D721Med (cell line): Measurements from ENCODE around the gene CHN2.

ENCODE experiments used
- DNase-seq: peaks from one replicate; pipeline ENCODE4 v3.0.0; 2011; ENCODE audit warnings: low spot score; ENCODE audit not compliant: insufficient read length
- FAIRE-seq: peaks from 2 replicates; lab custom pipeline; 2011; peaks lifted over from hg19 to GRCh38; lab: Jason Lieb, UNC
- CTCF ChIP-seq: IDR thresholded peaks from 2 replicates; pipeline ENCODE4 v1.5.1; 2012; ENCODE audit warnings: mild to moderate bottlenecking, control low read depth; ENCODE audit not compliant: insufficient read depth; ENCODE audit errors: missing control alignments

Gene CHN2

DNA sequence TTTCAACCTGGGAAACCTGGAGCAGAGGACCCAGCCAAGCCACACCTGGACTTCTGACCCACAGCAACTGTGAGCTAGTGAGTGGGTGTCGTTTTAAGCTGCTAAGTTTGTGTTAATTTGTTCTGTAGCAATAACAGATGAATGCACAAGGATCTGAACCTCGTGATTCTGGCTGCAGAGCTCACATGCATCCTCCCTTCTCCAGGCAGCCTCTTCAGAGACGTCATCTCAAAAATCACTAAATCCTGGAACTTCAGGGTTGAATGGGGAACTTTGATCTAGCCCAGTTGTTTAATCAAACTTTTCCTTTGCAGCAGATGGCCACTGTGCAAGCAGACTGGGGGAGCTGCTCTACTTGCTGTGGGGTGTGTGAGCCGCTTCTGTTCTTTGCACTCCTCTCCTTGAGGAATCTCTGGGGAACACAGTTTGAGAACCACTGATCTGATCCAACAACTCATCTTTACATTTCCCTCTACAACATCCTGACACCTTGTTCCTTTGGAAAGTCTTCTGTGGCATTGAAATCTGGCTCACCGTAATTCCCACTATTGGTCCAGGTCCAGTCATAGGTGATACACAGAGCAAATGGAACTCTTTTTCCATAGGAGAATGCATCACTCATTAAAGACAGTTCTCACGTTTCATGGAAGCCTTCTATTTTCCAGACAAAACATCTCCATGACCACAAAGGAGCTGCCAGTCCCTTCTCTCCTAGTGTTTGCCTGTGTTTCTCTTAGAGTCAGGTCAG, 90.3 kb downstream of the CHN2 start:
- DNase-seq (no peak), FAIRE-seq (no peak)
- TF ChIP-seq CTCF = no peak

- no peak for FAIRE-seq
- no peak for TF ChIP-seq CTCF
- no peak for DNase-seq
Measured at GRCh38 chr7:29285444-29285793, 90.8 kb downstream of the CHN2 start.

DNA sequence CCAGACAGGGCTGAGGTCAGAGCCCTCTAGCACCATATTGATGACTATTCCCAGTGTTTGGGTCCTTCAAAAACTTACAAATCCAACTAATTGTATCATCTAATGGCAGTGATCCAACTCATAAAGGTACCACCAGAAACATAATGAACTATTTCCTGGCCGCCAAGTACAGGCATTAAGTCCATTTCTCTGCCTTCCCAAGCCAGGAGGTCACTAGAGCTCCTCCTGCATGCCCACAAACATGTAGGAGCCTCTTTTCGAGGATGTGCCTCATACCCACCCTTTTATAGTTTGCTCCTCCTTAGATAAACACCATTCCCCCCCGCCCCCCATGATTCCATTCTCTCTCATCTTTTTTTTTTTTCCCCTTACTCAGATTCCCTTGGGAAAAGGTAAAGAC, 91.3 kb downstream of the CHN2 start:
- no peak for TF ChIP-seq CTCF
- DNase-seq (no peak), FAIRE-seq (no peak)

DNA sequence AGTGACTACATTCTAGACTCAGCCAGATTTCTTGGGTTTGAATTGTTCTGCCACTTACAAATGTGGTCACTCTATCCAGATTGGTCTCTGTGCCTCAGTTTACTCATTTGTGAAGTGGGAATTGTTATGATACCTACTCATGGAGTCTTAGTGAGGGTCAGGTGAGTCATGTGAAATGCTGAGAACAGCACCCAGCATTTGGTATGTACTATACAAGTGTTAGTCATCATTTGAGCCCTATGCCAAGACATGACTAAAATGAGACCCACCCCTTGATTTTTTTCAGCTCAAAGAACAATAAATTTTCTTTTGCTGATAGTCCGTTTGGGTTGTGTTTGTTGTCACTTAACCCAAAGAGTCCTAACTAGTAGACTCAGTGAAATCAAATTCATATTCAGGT, 92.8 kb downstream of the CHN2 start:
- no peak for TF ChIP-seq CTCF
- DNase-seq (no peak), FAIRE-seq (no peak)

GRCh38 chr7:29288181-29289091, 93.9 kb downstream of the CHN2 start:
- TF ChIP-seq CTCF = no peak
- DNase-seq (no peak), FAIRE-seq (no peak)

DNA sequence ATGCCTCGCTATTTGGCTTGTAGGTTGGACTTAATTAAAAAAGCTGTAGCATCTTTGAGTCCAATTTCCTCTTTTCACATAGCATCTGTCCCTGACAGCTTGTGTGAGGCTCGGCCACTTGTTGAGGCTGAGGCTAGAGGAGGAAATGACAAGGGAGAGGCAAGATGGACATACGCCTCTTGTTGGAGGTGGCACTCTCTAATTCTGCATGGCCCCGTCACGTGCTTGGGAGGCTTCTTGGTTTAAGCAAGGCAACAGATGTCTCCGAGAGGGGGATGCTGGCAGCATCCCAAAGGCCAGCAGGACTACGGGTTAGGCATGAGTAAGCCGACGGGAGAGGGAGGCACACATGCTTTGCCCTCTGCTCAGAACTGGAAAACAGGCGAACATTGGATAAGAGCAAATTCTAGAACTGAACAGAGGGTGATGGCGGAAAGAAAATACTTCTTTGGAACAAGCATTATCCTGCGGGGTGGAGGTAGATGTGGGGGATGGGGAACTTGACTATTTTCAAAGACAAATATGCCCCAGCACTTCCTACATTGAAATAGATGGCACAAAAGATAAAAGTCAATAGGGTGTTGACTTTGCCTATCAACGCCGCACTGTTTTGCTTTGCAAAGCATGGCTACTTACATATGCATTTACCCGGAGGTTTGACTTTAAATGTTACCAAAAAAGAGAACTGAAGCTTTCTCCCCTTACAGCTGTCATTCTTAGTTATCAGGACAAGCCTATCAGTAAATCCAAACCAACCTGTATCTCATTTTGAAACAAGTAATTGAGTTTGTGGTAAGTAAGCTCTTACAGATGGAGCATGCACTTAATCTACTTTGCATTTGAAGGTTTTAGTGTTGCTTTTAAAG, 94.8 kb downstream of the CHN2 start:
- FAIRE-seq (peak; percentile 35), DNase-seq (no peak)
- no peak for TF ChIP-seq CTCF
